Common myeloid progenitor, CD34-positive (primary cell): Measurements from ENCODE around the gene LPAR1.
A peak's percentile ranks its signal among the peaks of the same experiment; 100 is the strongest.

Source experiments
- CTCF ChIA-PET: fragments of 350-600 bp; sonication (Branson Sonifier 250); formaldehyde crosslinking; loops from one replicate; lab custom pipeline; 2021; ENCODE audit warnings: antibody characterized with exemption; lab: Charles Lee
- POLR2A ChIA-PET: fragments of 350-600 bp; sonication (Branson Sonifier 250); formaldehyde crosslinking; loops from one replicate; lab custom pipeline; 2021; ENCODE audit warnings: antibody characterized with exemption; lab: Charles Lee
- DNase-seq, 3 donors: peaks; one replicate each; pipeline versions ENCODE4 v3.0.0 to v3.0.0-alpha.2; 2013
- H3K27ac ChIP-seq, 2 experiments: 1 replicate in 1 of 2; 2 replicates in 1 of 2; pipeline ENCODE4 v1.7.0; 2013; ENCODE audit warnings: inconsistent platforms in 2 of 2, low read length in 2 of 2, mild to moderate bottlenecking in 2 of 2, low read depth in 1 of 2, moderate library complexity in 1 of 2; ENCODE audit not compliant: severe bottlenecking in 2 of 2, insufficient read depth in 1 of 2, poor library complexity in 1 of 2
- H3K27me3 ChIP-seq, 5 experiments: replicated peaks in 2 of 5; 1 replicate in 3 of 5; 2 replicates in 2 of 5; pipeline versions ENCODE4 v1.6.1 to v1.7.0; 2013; ENCODE audit warnings: low read length in 4 of 5, mild to moderate bottlenecking in 2 of 5, moderate library complexity in 2 of 5, inconsistent platforms in 1 of 5; ENCODE audit not compliant: insufficient read depth in 5 of 5, control insufficient read depth in 4 of 5
- H3K36me3 ChIP-seq, 4 experiments: 1 replicate in 2 of 4; 2 replicates in 2 of 4; pipeline versions ENCODE4 v1.6.1 to v1.7.0; 2013; ENCODE audit warnings: low read length in 3 of 4, control low read depth in 1 of 4, mild to moderate bottlenecking in 1 of 4; ENCODE audit not compliant: control insufficient read depth in 4 of 4, insufficient read depth in 4 of 4
- H3K4me1 ChIP-seq, 4 experiments: 1 replicate in 3 of 4; 2 replicates in 1 of 4; pipeline versions ENCODE4 v1.6.1 to v1.7.1; 2013; ENCODE audit warnings: low read length in 3 of 4, mild to moderate bottlenecking in 3 of 4, control low read depth in 1 of 4, inconsistent platforms in 1 of 4, moderate library complexity in 1 of 4; ENCODE audit not compliant: control insufficient read depth in 4 of 4, insufficient read depth in 4 of 4; ENCODE audit errors: control extremely low read depth in 1 of 4
- H3K4me3 ChIP-seq, 7 experiments: 1 replicate in 4 of 7; 2 replicates in 3 of 7; pipeline versions ENCODE4 v1.5.1 to v1.7.0; 2013; ENCODE audit warnings: mild to moderate bottlenecking in 7 of 7, low read length in 6 of 7, moderate library complexity in 6 of 7, inconsistent platforms in 2 of 7, low read depth in 2 of 7, control low read depth in 1 of 7; ENCODE audit not compliant: insufficient read depth in 4 of 7, control insufficient read depth in 1 of 7; ENCODE audit errors: extremely low read depth in 1 of 7
- H3K9me3 ChIP-seq, 5 experiments: 1 replicate in 4 of 5; 2 replicates in 1 of 5; pipeline versions ENCODE4 v1.6.1 to v1.7.1; 2013; ENCODE audit warnings: low read length in 4 of 5, mild to moderate bottlenecking in 2 of 5, inconsistent platforms in 1 of 5, low read depth in 1 of 5, moderate library complexity in 1 of 5; ENCODE audit not compliant: control insufficient read depth in 4 of 5, insufficient read depth in 2 of 5; ENCODE audit errors: control extremely low read depth in 1 of 5
- WGBS: methylation state at CpG from one replicate; pipeline ENCODE4 v1.1.5; 2013; ENCODE audit not compliant: insufficient coverage; 5-methylcytosine and 5-hydroxymethylcytosine counted together

The LPAR1 gene

GRCh38 chr9:111068771-111069170 lies 30.5 kb upstream of the LPAR1 start:
- Histone ChIP-seq H3K4me3 (no peak overlapping the region), H3K36me3 (no peaks in the 10 kb centered on the region), H3K9me3 (no peaks in the 10 kb centered on the region), H3K27ac (no peak overlapping the region), H3K27me3 (no peaks in the 10 kb centered on the region), H3K4me1 (no peaks in the 10 kb centered on the region)
- WGBS: 100% methylated on average over 1 of the region's 4 CpGs
- DNase-seq: no peak
- POLR2A ChIA-PET: no interaction called here
- CTCF ChIA-PET: interaction anchor here (1.1 kb wide), 1 partner anchor 15 kb away, joined by 3 read pairs; no protein-coding TSS in a partner anchor

- POLR2A ChIA-PET: no interaction called here
- no peaks in the 10 kb centered on the region for H3K4me1 ChIP-seq
- H3K9me3 ChIP-seq: no peaks in the 10 kb centered on the region
- no peak overlapping the region for H3K4me3 ChIP-seq
- WGBS: 98% methylated on average over 6 of the region's 8 CpGs
- H3K36me3 ChIP-seq: no peaks in the 10 kb centered on the region
- no peak overlapping the region for H3K27ac ChIP-seq
- DNase-seq: no peak
- CTCF ChIA-PET: interaction anchor here (1.1 kb wide), 1 partner anchor 15 kb away, joined by 3 read pairs; no protein-coding TSS in a partner anchor
- no peaks in the 10 kb centered on the region for H3K27me3 ChIP-seq
Observed at GRCh38 chr9:111068383-111068730, 30.1 kb upstream of the LPAR1 start.

- no peaks in the 10 kb centered on the region for H3K27me3 ChIP-seq
- WGBS: 93% methylated on average over 2 of the region's 2 CpGs
- CTCF ChIA-PET: no interaction called here
- DNase-seq: no peak
- no peaks in the 10 kb centered on the region for H3K36me3 ChIP-seq
- no peak overlapping the region for H3K4me3 ChIP-seq
- no peaks in the 10 kb centered on the region for H3K4me1 ChIP-seq
- H3K9me3 ChIP-seq: no peaks in the 10 kb centered on the region
- no peak overlapping the region for H3K27ac ChIP-seq
- POLR2A ChIA-PET: no interaction called here
Observed at GRCh38 chr9:111066468-111066867, 28.2 kb upstream of the LPAR1 start.

GRCh38 chr9:111065414-111065813 lies 27.1 kb upstream of the LPAR1 start:
- peak in 2 of 3 donors; percentile 34 to 50 for DNase-seq
- H3K36me3 ChIP-seq: no peaks in the 10 kb centered on the region
- no peak overlapping the region for H3K27ac ChIP-seq
- no peak overlapping the region for H3K4me3 ChIP-seq
- no peaks in the 10 kb centered on the region for H3K9me3 ChIP-seq
- ChIA-PET CTCF (interaction anchor here (1.3 kb wide), 1 partner anchor 26 kb away, joined by 6 read pairs; the partner anchor contains the start of gene LPAR1), POLR2A (no interaction called here)
- H3K27me3 ChIP-seq: no peaks in the 10 kb centered on the region
- no peaks in the 10 kb centered on the region for H3K4me1 ChIP-seq
- WGBS: 75% methylated on average over 4 of the region's 4 CpGs

- WGBS: 96% methylated on average over 3 of the region's 7 CpGs
- CTCF ChIA-PET: interaction anchor here (1.3 kb wide), 1 partner anchor 25 kb away, joined by 6 read pairs; the partner anchor contains the start of gene LPAR1
- POLR2A ChIA-PET: no interaction called here
- Histone ChIP-seq H3K36me3 (no peaks in the 10 kb centered on the region), H3K27ac (no peak overlapping the region), H3K4me1 (no peaks in the 10 kb centered on the region), H3K9me3 (peaks cover 0 to 7% (median 0%) of the 10 kb centered on the region in 5 experiments), H3K4me3 (no peak overlapping the region), H3K27me3 (no peaks in the 10 kb centered on the region)
- no peak for DNase-seq
Observed at GRCh38 chr9:111064160-111064837, 26.0 kb upstream of the LPAR1 start.

- DNase-seq: no peak
- no peak overlapping the region for H3K27ac ChIP-seq
- ChIA-PET POLR2A (no interaction called here), CTCF (no interaction called here)
- H3K4me1 ChIP-seq: no peaks in the 10 kb centered on the region
- H3K36me3 ChIP-seq: no peaks in the 10 kb centered on the region
- peaks cover 0 to 7% (median 0%) of the 10 kb centered on the region in 5 experiments for H3K9me3 ChIP-seq
- 100% methylated on average over 1 of the region's 3 CpGs for WGBS
- H3K4me3 ChIP-seq: no peak overlapping the region
- no peaks in the 10 kb centered on the region for H3K27me3 ChIP-seq
Observed at GRCh38 chr9:111063332-111063731, 25.1 kb upstream of the LPAR1 start.

GRCh38 chr9:111058166-111058565 lies 19.9 kb upstream of the LPAR1 start:
- DNase-seq: no peak
- Histone ChIP-seq H3K4me1 (no peaks in the 10 kb centered on the region), H3K36me3 (no peaks in the 10 kb centered on the region), H3K4me3 (no peak overlapping the region), H3K27me3 (no peaks in the 10 kb centered on the region), H3K9me3 (peaks cover 0 to 7% (median 2%) of the 10 kb centered on the region in 5 experiments), H3K27ac (no peak overlapping the region)
- ChIA-PET POLR2A (no interaction called here), CTCF (no interaction called here)
- WGBS: 92% methylated on average over 2 of the region's 3 CpGs
